Keratinocyte (primary cell): Measurements from ENCODE around the gene PAK2.

Experiments used
- EZH2 ChIP-seq: IDR thresholded peaks from one replicate; pipeline ENCODE4 v1.6.1; 2012; ENCODE audit warnings: inconsistent platforms, mild to moderate bottlenecking, low read length, moderate library complexity
- TF ChIP-seq, protein P1 (sequence below), 3 experiments: IDR thresholded peaks in 1 of 3; conservative IDR thresholded peaks in 1 of 3; optimal IDR thresholded peaks in 1 of 3; 2 replicates in 2 of 3; 3 replicates in 1 of 3; pipeline versions ENCODE3 to v1.5.1; 2011; ENCODE audit warnings: low read length in 3 of 3, mild to moderate bottlenecking in 3 of 3, moderate library complexity in 2 of 3, control low read depth in 1 of 3, inconsistent platforms in 1 of 3; ENCODE audit not compliant: insufficient read depth in 2 of 3; ENCODE audit errors: extremely low read depth in 1 of 3

DNA sequence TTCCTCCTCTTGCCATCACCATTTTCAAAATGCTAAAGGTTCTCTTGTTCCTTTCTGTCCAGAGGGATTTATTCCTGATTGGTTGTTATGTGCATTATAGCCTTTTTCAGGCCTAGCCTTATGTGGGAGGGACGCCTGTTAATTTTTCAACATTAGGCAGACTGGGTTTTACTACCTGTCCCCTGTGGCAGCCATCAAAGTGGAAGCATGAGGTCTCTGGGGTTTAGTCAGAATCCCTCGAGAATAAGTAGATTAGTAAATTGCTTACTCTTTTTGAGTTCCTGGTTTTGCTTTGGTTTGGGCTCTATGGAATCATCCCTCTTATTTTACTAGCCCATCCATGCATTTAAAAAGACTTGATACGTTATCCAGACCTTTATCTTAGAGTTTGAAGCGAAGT lies 32.4 kb downstream of the PAK2 start:
- TF ChIP-seq, protein P1, sequence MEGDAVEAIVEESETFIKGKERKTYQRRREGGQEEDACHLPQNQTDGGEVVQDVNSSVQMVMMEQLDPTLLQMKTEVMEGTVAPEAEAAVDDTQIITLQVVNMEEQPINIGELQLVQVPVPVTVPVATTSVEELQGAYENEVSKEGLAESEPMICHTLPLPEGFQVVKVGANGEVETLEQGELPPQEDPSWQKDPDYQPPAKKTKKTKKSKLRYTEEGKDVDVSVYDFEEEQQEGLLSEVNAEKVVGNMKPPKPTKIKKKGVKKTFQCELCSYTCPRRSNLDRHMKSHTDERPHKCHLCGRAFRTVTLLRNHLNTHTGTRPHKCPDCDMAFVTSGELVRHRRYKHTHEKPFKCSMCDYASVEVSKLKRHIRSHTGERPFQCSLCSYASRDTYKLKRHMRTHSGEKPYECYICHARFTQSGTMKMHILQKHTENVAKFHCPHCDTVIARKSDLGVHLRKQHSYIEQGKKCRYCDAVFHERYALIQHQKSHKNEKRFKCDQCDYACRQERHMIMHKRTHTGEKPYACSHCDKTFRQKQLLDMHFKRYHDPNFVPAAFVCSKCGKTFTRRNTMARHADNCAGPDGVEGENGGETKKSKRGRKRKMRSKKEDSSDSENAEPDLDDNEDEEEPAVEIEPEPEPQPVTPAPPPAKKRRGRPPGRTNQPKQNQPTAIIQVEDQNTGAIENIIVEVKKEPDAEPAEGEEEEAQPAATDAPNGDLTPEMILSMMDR (optimal IDR thresholded peaks at IDR 0.05 in 1 of 3, IDR thresholded peaks at IDR 0.05 in 1 of 3, conservative IDR thresholded peaks at IDR 0.05 in 1 of 3; ENCODE audit: extremely low read depth in 1 of 3, insufficient read depth in 2 of 3, low read length in 3 of 3) = no peak
- no peak for TF ChIP-seq EZH2
